GM19467 (cell line): ENCODE data around the gene CFC1.
"Not testable (repeated sequence)": the region's sequence is repeated elsewhere in the genome, so short reads cannot be mapped to it uniquely, and the experiment has no call there.

ENCODE experiments used
- ATAC-seq: cut with Tn5 transposase; IDR thresholded peaks from one replicate; pipeline ENCODE4 v1.9.1; 2021; ENCODE audit warnings: mild to moderate bottlenecking, moderate library complexity; ENCODE audit not compliant: unreplicated experiment

CFC1 gene

DNA sequence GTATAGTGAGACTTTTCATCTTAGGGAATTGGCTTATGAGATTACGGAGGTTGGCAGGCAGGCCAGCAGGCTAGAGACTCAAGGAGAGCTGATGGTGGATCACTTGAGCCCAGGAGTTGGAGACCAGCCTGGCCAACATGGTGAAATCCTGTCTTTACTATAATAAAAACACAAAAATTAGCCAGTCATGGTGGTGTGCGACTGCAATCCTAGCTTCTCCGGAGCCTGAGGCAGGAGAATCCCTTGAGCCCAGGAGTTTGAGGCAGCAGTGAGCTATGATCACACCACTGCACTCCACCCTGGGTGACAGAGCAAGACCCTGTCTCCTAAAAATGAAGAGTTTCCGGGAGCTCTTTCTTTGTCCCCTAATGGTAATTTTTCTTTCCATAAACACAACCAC lies 14.6 kb downstream of the CFC1 start:
- ATAC-seq = not testable (repeated sequence)

GRCh38 chr2:130583582-130583981 lies 15.8 kb downstream of the CFC1 start:
- not testable (repeated sequence) for ATAC-seq

GRCh38 chr2:130582970-130583369 lies 16.4 kb downstream of the CFC1 start:
- ATAC-seq = not testable (repeated sequence)

GRCh38 chr2:130581491-130581890 lies 17.9 kb downstream of the CFC1 start:
- ATAC-seq = not testable (repeated sequence)

DNA sequence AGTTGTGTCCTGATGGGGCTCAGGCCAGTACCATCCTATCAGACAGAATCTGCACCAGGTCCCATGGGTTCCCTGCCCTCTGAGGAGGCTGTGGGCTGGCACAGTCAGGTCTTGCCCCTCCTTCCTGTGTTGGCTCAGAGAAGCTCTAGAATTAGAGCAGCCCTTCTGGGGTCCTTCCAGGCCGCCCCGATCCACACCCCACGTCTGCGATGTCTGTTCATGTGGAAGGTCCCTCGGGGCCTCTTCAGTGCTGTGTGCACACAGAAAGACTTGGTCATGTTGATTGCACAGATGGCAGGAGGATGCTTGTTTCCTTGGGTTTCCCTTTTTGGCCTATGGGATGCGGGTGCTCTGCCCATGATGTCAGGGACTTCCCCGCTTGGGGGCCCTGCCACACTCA lies 20.3 kb downstream of the CFC1 start:
- not testable (repeated sequence) for ATAC-seq

DNA sequence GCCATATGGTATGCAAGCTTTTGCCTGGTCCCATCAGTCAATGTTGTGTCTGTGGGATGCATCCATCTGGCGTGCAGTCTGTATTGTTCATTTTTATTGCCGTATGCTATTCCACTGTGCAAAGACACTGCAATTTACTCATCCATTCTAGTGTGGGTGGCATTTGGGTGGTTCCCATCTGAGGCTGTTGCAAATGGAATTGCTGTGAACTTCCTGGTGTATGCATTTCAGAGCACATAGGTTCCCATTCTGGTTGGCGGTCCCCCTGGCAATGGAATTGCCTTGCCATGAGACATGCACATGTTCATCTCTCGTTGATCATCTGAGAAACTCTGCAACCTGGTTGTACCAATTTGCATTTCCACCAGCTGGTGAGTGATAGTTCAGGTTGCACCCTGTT lies 21.8 kb downstream of the CFC1 start:
- not testable (repeated sequence) for ATAC-seq

- ATAC-seq = not testable (repeated sequence)
These were observed 23.1 kb downstream of the CFC1 start for GRCh38 chr2:130576209-130576784.

DNA sequence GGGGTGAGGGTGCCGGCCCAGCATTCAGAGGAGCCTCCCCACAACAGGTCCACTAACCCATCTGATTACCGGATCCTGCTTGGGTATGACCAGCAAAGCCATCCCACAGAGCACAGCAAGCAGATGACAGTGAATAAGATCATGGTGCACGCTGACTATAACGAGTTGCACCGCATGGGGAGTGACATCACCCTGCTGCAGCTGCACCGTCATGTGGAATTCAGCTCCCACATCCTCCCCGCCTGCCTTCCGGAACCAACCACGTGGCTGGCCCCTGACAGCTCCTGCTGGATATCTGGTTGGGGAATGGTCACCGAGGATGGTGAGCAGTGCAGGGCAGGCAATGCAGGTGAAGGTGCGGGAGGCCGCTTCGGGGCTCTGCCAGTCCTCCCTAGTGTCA lies 25.1 kb downstream of the CFC1 start:
- ATAC-seq = not testable (repeated sequence)

- not testable (repeated sequence) for ATAC-seq
These were observed 27.4 kb downstream of the CFC1 start for GRCh38 chr2:130571929-130572328.

DNA sequence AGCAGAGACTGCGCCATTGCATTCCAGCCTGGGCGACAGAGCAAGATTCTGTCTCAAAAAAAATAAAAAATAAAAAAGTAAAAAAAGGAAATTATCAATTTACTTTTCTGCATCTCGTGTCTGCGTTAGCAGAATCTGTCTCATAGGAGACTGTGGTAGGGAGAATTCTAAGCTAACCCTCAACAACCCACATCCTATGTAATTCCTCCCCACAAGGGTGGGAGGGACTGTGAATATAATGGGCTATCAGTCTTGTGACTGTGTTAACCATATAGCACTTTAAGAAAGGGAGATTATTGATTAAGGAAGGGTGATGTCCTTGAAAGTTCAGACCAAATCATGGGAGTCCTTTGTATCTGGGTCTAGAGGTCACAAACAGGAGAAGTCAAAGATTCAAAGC lies 33.2 kb downstream of the CFC1 start:
- ATAC-seq = not testable (repeated sequence)

DNA sequence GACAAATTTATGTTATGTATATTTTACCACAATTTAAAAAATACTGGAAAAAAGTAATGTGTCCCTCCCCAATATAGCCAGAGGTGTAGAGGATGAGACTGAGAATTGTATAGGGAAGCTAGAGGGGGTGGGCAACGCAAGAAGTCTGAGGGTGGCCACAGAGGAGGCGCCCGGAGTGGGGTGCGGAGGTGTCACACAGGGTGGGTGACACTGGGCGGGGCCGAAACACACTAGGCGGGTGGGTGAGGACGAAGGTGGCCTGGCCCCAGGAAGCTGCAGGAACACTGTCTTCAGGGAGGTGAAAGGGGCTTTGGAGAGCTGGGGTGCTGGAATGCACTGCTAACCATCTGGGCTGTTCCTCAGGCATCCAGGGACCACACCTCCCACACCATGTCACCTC lies 42.9 kb downstream of the CFC1 start:
- not testable (repeated sequence) for ATAC-seq

- not testable (repeated sequence) for ATAC-seq
These were observed 45.2 kb downstream of the CFC1 start for GRCh38 chr2:130554178-130554577.

DNA sequence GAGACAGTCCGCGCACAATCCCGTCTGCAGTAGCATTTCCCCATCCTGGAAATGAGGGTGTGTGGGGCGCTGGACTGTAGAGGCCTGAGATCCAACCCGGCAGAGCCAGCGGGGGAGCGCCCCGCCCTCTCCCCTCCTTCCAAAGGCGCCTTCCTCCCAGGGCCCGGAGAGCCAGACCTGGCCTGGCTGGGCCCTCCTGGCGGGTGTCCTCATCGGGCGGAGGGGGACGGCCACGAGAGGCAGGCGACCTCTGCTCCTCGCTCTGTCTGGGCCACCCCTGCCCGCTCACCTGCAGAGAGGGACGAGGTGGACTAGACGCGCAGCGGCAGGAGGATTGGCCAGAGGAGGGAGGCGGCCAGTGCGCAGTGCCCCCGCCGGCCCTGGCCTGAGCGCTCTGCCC lies 49.9 kb downstream of the CFC1 start:
- ATAC-seq = not testable (repeated sequence)

DNA sequence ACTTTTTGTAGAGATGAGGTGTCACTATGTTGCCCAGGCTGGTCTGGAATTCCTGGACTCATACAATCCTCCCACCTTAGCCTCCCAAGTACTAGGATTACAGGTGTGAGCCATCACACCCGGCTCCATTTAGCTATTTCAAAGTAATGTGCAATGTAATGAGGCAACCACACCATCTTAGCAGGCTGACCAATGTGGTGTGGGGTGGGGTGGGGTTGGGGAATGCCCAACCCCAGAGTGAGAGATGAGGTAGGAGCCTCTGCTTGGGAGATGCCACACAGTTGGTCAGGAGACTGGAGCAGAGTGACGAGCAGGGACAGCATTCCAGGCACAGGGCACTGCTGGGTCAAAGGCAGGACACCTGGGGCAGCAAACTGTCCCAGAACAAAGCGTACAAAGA lies 51.0 kb downstream of the CFC1 start:
- not testable (repeated sequence) for ATAC-seq

- ATAC-seq = not testable (repeated sequence)
These were observed 54.4 kb downstream of the CFC1 start for GRCh38 chr2:130544978-130545377.

DNA sequence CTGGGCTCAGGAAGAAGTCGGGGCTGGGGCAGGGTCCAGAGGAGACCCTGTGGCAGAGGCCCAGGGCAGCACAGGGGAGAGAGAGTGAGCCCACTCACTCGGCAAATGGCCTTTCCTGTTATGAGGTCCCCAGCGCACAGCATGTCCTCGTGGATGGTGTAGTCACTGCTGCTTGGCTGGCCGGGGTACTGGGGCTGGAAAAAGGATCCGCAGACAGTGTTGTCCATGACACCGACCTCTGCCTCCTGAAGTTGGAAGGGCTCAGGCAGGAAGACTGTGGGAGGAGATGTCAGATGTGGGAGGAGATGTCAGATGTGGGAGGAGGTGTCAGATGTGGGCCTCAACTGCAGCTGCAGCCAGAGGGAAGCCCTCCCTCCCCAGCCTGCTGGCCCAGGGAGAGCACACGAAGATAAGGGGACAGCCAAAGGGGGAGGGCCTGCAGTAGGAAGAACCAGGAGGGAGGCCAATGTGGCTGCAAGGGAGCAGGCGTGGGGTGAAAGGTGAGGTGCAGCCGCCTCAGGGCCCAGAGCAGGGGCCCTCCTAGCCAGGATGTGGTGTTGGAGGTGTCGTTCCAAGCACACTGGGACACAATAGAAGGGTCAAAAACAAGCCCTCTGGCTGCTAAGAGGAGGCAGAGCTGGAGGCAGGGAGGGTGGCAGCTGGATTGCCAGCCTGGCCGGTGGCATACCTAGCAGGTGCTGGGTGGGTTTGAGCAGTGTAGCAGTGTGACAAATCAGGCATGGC lies 55.4 kb downstream of the CFC1 start:
- not testable (repeated sequence) for ATAC-seq

DNA sequence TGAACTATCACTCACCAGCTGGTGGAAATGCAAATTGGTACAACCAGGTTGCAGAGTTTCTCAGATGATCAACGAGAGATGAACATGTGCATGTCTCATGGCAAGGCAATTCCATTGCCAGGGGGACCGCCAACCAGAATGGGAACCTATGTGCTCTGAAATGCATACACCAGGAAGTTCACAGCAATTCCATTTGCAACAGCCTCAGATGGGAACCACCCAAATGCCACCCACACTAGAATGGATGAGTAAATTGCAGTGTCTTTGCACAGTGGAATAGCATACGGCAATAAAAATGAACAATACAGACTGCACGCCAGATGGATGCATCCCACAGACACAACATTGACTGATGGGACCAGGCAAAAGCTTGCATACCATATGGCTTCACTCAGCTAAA lies 56.6 kb downstream of the CFC1 start:
- not testable (repeated sequence) for ATAC-seq
